Parathyroid adenoma (tissue), 2 donors: ENCODE data around the gene KRT73.

Source experiments
- H2AFZ ChIP-seq: fragments of 300-600 bp; sonication (generic); one replicate; pipeline ENCODE4 v1.7.0; 2017; ENCODE audit warnings: antibody characterized with exemption, mild to moderate bottlenecking
- H3K27ac ChIP-seq: fragments of 300-600 bp; sonication (generic); one replicate; pipeline ENCODE4 v1.7.0; 2017
- H3K27me3 ChIP-seq: fragments of 300-600 bp; sonication (generic); one replicate; pipeline ENCODE4 v1.7.0; 2017; ENCODE audit warnings: low read length; ENCODE audit not compliant: control insufficient read depth, insufficient read depth
- H3K36me3 ChIP-seq: fragments of 300-600 bp; sonication (generic); one replicate; pipeline ENCODE4 v1.7.0; 2017; ENCODE audit warnings: low read length; ENCODE audit not compliant: control insufficient read depth, insufficient read depth
- H3K4me1 ChIP-seq: fragments of 300-600 bp; sonication (generic); one replicate; pipeline ENCODE4 v1.7.0; 2017; ENCODE audit warnings: control low read depth
- H3K4me2 ChIP-seq: fragments of 300-600 bp; sonication (generic); one replicate; pipeline ENCODE4 v1.7.0; 2017; ENCODE audit warnings: low read length
- H3K4me3 ChIP-seq: fragments of 300-600 bp; sonication (generic); one replicate; pipeline ENCODE4 v1.7.0; 2017; ENCODE audit warnings: low read depth, low read length
- H3K79me2 ChIP-seq: fragments of 300-600 bp; sonication (generic); one replicate; pipeline ENCODE4 v1.7.0; 2017; ENCODE audit warnings: control low read depth
- H3K9ac ChIP-seq: fragments of 300-600 bp; sonication (generic); one replicate; pipeline ENCODE4 v1.7.0; 2017; ENCODE audit warnings: mild to moderate bottlenecking
- H3K9me3 ChIP-seq: fragments of 300-600 bp; sonication (generic); one replicate; pipeline ENCODE4 v1.7.0; 2017; ENCODE audit warnings: low read length; ENCODE audit not compliant: control insufficient read depth
- TF ChIP-seq, protein P1 (sequence below): fragments of 300-600 bp; sonication (generic); IDR thresholded peaks from one replicate; pipeline ENCODE4 v1.7.0; 2017; ENCODE audit warnings: antibody characterized with exemption, mild to moderate bottlenecking
- donor health status: primary hyperparathyroidism.

Gene KRT73

DNA sequence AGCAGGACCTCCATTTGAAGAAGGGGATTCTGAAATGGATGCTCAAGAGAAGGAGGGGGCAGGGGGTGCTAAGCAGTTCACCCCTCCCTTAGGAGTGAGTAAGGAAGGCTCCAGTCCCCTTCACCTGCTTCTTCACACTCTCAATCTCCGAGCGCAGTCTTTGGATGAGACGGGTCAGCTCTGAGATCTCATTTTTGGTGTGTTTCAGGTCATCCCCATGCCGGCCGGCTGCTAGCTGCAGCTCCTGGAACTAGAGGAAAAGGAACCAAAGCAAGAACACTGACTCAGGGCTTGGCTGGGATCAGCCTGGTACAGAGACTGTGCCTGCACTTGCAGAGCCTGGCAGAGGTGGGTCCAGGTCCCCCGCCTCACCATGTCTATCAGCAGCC, 7.3 kb downstream of the KRT73 start:
- Histone ChIP-seq H3K9me3 (no peaks in the 10 kb centered on the region), H2AFZ (no peak overlapping the region), H3K27ac (no peak overlapping the region), H3K4me1 (no peaks in the 10 kb centered on the region), H3K79me2 (no peaks in the 10 kb centered on the region), H3K9ac (no peak overlapping the region), H3K4me2 (no peak overlapping the region), H3K27me3 (no peaks in the 10 kb centered on the region), H3K4me3 (no peak overlapping the region), H3K36me3 (no peaks in the 10 kb centered on the region)
- TF ChIP-seq, protein P1, sequence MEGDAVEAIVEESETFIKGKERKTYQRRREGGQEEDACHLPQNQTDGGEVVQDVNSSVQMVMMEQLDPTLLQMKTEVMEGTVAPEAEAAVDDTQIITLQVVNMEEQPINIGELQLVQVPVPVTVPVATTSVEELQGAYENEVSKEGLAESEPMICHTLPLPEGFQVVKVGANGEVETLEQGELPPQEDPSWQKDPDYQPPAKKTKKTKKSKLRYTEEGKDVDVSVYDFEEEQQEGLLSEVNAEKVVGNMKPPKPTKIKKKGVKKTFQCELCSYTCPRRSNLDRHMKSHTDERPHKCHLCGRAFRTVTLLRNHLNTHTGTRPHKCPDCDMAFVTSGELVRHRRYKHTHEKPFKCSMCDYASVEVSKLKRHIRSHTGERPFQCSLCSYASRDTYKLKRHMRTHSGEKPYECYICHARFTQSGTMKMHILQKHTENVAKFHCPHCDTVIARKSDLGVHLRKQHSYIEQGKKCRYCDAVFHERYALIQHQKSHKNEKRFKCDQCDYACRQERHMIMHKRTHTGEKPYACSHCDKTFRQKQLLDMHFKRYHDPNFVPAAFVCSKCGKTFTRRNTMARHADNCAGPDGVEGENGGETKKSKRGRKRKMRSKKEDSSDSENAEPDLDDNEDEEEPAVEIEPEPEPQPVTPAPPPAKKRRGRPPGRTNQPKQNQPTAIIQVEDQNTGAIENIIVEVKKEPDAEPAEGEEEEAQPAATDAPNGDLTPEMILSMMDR = no peak

DNA sequence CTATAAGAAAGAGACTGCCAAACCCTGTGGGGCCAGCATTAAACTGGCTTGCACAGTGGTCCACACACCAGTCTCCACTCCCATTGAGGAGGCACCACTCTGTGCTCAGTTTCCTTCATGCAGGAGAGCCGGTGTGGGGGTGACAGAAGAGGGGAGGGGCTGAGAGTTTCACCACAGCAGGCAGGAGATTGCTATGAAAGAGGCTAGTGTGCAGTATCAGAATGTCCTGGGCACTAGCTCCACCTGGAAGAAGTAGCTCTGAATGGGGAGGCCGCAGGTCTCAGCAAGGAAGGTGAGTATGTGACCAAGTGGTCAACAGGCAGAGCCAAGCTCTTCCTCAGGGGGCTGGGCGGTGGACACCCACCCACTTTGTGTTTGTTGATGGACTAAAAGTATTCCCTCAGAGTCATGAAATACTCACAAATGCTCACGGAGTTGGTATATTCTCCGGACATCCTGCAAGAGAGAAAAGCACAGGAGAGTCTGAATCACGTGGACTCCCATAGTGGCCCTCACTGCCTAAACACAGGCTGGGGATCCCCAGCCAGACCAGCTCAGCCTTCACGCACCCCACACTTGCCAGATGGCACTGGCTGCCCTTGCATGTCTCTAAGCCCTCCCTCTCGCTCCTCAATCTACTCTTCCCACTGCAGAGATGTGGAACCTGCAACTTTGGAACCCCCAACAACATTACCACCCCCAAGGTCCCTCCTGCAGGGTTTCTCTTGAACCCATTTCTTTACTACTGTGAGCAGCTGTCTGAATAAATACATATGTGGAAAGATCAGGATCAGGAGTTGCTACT, 9.3 kb downstream of the KRT73 start:
- no peak overlapping the region for H3K4me2 ChIP-seq
- no peak overlapping the region for H2AFZ ChIP-seq
- no peak overlapping the region for H3K27ac ChIP-seq
- H3K27me3 ChIP-seq = no peaks in the 10 kb centered on the region
- no peaks in the 10 kb centered on the region for H3K9me3 ChIP-seq
- no peak overlapping the region for H3K9ac ChIP-seq
- H3K4me3 ChIP-seq = no peak overlapping the region
- no peaks in the 10 kb centered on the region for H3K79me2 ChIP-seq
- TF ChIP-seq, protein P1 = no peak
- H3K36me3 ChIP-seq = no peaks in the 10 kb centered on the region
- no peaks in the 10 kb centered on the region for H3K4me1 ChIP-seq

DNA sequence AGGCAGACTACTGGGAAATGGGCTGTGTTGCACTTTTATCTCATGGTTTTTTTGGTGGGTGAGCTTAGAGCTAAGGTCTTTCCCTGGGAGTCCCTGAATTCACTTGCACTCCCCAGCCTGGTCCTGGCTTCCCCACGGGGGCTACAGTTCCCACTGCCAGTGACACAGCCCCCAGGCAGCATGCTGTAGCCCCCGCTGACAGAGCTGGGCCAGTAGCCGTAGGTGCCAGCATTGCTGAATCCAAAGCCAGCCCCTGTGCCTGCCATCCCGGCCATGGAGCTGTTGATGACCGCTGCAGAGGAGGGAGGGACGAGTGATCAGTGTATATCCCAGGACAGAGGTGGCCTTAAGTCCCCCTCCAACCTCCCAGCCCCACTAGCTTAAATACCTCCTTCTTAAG, 10.2 kb downstream of the KRT73 start:
- H3K27ac ChIP-seq = no peak overlapping the region
- no peaks in the 10 kb centered on the region for H3K9me3 ChIP-seq
- no peaks in the 10 kb centered on the region for H3K79me2 ChIP-seq
- H3K9ac ChIP-seq = no peak overlapping the region
- H3K36me3 ChIP-seq = no peaks in the 10 kb centered on the region
- no peak overlapping the region for H3K4me3 ChIP-seq
- H3K27me3 ChIP-seq = no peaks in the 10 kb centered on the region
- H3K4me1 ChIP-seq = no peaks in the 10 kb centered on the region
- TF ChIP-seq, protein P1 = no peak
- H2AFZ ChIP-seq = no peak overlapping the region
- no peak overlapping the region for H3K4me2 ChIP-seq

DNA sequence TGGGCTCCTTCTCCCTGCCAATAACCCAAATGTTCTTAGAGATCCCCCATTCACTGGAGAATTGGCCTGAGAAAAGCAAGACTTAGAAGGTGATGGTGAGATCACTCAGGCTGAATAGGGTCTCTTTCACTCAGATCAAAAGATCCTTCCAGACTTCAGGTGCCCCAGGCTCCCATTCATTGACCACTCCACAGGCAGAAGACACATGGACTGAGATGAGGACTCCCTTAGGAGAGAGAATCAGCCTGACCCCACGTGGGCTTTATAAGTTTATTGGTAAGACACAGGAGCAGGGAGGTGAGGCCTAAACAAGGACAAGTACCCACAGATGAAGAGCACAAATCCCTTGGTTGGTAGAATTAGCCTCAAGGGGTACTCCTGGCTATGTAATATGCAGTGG, 11.0 kb downstream of the KRT73 start:
- H3K4me1 ChIP-seq = no peaks in the 10 kb centered on the region
- no peaks in the 10 kb centered on the region for H3K27me3 ChIP-seq
- no peaks in the 10 kb centered on the region for H3K36me3 ChIP-seq
- no peak overlapping the region for H2AFZ ChIP-seq
- no peak overlapping the region for H3K4me3 ChIP-seq
- no peak overlapping the region for H3K27ac ChIP-seq
- H3K4me2 ChIP-seq = no peak overlapping the region
- no peaks in the 10 kb centered on the region for H3K79me2 ChIP-seq
- no peak overlapping the region for H3K9ac ChIP-seq
- H3K9me3 ChIP-seq = no peaks in the 10 kb centered on the region
- TF ChIP-seq, protein P1 = no peak
